GM19452 (cell line): ENCODE measurements around the gene DCLRE1A.

Experiments
- ATAC-seq: cut with Tn5 transposase; IDR thresholded peaks from one replicate; pipeline ENCODE4 v1.9.1; 2021; ENCODE audit not compliant: unreplicated experiment

The DCLRE1A gene

DNA sequence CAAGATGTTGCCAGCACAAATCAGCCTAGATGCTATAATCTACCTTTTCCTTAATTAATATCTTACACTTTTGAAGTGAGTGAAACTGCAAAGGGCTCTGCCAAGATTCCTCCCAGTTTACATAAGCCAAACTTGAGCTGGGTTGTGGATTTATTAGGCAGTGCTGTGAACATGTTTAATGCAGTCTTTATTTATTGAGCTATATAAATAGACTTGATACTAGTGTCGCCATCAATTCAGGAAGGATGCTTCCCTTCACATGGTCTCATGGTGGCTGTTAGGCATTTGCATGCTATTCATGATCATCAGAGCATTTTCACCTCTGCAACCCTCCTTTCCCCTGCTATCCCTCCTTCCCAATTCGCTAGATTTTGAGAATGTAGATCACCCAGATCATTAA, 62.2 kb downstream of the DCLRE1A start:
- ATAC-seq: no peak

GRCh38 chr10:113788604-113789083, 65.2 kb downstream of the DCLRE1A start:
- ATAC-seq: peak; percentile 92
